Duodenal mucosa (tissue), 2 donors: ENCODE data around the gene DDIAS.
"Not testable (repeated sequence)": the region's sequence is repeated elsewhere in the genome, so short reads cannot be mapped to it uniquely, and the experiment has no call there.

Experiments
- H3K27ac ChIP-seq: one replicate; pipeline ENCODE4 v1.7.0; 2013; ENCODE audit warnings: low read depth, low read length
- H3K27me3 ChIP-seq, 2 donors: one replicate each; pipeline ENCODE4 v1.7.0; 2013; ENCODE audit warnings: low read length in 2 of 2, control low read depth in 1 of 2; ENCODE audit not compliant: insufficient read depth in 2 of 2, control insufficient read depth in 1 of 2
- H3K36me3 ChIP-seq, 2 donors: one replicate each; pipeline ENCODE4 v1.7.0; 2013; ENCODE audit warnings: low read length in 2 of 2, control low read depth in 1 of 2; ENCODE audit not compliant: insufficient read depth in 2 of 2, control insufficient read depth in 1 of 2
- H3K4me1 ChIP-seq, 2 donors: one replicate each; pipeline ENCODE4 v1.7.0; 2013; ENCODE audit warnings: low read length in 2 of 2, control low read depth in 1 of 2; ENCODE audit not compliant: insufficient read depth in 2 of 2, control insufficient read depth in 1 of 2
- H3K4me3 ChIP-seq, 2 donors: one replicate each; pipeline ENCODE4 v1.7.0; 2013; ENCODE audit warnings: low read length in 2 of 2, low read depth in 1 of 2
- H3K9ac ChIP-seq, 2 donors: one replicate each; pipeline ENCODE4 v1.7.0; 2013; ENCODE audit warnings: low read length in 2 of 2, low read depth in 1 of 2
- H3K9me3 ChIP-seq, 2 donors: one replicate each; pipeline ENCODE4 v1.7.0; 2013; ENCODE audit warnings: low read length in 2 of 2, control low read depth in 1 of 2; ENCODE audit not compliant: control insufficient read depth in 1 of 2

The DDIAS gene

DNA sequence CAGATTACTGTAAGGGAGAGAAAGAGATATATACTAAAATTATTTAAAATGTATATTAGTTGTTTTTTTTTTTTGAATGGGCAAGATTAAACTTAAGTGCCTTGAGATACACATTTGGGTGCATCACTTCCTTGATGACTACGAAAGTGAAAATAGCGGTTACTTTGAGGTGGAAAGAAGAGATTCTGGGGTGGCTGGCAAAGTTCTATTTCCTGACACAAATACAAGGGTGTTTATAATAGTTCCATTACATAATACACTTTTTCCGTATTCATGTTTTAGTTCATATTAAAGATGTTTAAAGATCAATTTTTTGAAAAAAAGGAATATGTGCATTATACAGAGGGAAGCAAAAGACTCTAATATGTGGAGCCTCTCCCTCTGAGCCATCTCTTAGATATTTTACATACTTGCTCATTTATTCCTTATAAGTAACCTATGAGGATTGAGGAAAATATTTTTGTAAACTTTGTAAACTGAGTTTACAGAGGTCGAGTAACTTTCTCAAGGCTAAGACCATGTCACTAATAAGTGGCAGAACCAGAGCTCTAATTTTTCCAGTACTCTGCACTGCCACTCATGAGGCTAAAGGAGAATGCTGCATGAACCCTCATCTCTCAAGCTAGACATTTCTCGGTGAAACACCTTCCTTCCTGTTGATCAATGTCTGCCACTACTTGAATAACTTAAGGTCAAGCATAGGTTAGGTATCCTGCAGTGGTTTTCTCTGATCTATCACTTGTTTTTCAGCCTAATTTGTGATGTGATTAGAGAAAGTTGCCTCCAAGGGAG, 58.6 kb downstream of the DDIAS start:
- Histone ChIP-seq H3K4me3 (no peak overlapping the region), H3K9ac (peak overlapping the region in 1 of 2 donors; percentile 2), H3K36me3 (no peaks in the 10 kb centered on the region), H3K4me1 (peaks cover 3 to 8% of the 10 kb centered on the region in 2 donors), H3K27ac (peak overlapping the region; percentile 7), H3K9me3 (no peaks in the 10 kb centered on the region), H3K27me3 (no peaks in the 10 kb centered on the region)

- Histone ChIP-seq H3K9ac (peak overlapping the region in 1 of 2 donors; percentile 2), H3K9me3 (no peaks in the 10 kb centered on the region), H3K36me3 (no peaks in the 10 kb centered on the region), H3K27ac (no peak overlapping the region), H3K4me1 (peaks cover 3 to 8% of the 10 kb centered on the region in 2 donors), H3K27me3 (no peaks in the 10 kb centered on the region), H3K4me3 (no peak overlapping the region)
Measured at GRCh38 chr11:82960779-82961143, 59.2 kb downstream of the DDIAS start.

DNA sequence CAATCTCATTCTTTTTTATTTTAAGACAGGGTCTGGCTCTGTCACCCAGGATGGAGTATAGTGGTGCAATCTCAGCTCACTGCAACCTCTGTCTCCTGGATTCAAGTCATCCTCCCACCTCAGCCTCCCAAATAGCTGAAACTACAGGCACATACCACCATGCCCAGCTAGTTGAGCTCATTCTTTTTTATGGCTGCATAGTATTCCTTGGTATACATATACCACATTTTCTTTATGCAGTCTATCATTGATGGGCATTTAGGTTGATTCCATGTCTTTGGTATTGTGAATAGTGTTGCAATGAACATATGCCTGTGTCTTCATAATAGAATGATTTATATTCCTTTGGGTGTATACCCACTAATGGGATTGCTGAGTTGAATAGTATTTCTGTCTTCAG, 60.5 kb downstream of the DDIAS start:
- H3K4me3 ChIP-seq, H3K4me1 ChIP-seq, H3K27ac ChIP-seq, H3K9me3 ChIP-seq, H3K27me3 ChIP-seq, H3K36me3 ChIP-seq, H3K9ac ChIP-seq: not testable (repeated sequence)

DNA sequence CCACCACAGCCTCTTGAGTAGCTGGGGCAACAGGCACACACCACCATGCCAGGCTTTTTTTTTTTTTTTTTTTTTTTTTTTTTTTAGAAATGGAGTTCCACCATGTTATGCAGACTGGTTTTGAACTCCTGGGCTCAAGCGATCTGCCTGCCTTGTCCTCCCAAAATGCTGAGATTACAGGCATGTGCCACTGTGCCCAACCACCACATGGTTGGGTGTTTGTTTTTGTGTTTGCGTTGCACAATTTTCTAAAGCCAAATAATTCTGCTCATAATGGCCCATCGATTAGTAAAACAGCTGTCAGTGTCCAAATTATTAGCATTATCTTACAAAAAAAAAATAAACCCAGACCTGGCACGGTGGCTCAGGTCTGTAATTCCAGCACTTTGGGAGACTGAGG, 65.8 kb downstream of the DDIAS start:
- no peaks in the 10 kb centered on the region for H3K4me1 ChIP-seq
- no peak overlapping the region for H3K9ac ChIP-seq
- no peaks in the 10 kb centered on the region for H3K36me3 ChIP-seq
- H3K4me3 ChIP-seq = no peak overlapping the region
- H3K9me3 ChIP-seq = no peaks in the 10 kb centered on the region
- H3K27me3 ChIP-seq = no peaks in the 10 kb centered on the region
- H3K27ac ChIP-seq = no peak overlapping the region

- Histone ChIP-seq H3K27ac (no peak overlapping the region), H3K9me3 (no peaks in the 10 kb centered on the region), H3K4me3 (no peak overlapping the region), H3K27me3 (no peaks in the 10 kb centered on the region), H3K9ac (no peak overlapping the region), H3K4me1 (no peaks in the 10 kb centered on the region), H3K36me3 (no peaks in the 10 kb centered on the region)
Measured at GRCh38 chr11:82969811-82970210, 68.3 kb downstream of the DDIAS start.

DNA sequence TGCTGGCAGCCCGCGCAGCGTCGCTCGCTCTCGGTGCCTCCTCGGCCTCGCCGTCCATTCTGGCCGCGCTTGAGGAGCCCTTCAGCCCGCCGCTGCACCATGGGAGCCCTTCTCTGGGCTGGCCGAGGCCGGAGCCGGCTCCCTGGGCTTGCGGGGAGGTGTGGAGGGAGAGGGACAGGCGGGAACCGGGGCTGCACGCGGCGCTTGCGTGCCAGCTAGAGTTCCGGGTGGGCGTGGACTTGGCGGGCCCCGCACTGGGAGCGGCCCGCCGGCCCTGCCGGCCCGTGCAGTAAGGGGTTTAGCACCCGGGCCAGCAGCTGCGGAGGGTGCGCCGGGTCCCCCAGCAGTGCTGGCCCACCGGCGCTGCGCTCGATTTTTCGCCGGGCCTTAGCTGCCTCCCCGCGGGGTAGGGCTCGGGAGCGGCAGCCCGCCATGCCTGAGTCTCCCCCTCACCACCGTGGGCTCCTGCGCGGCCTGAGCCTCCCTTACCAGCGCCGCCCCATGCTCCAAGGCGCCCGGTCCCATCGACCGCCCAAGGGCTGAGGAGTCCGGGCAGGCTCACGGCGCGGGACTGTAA, 69.1 kb downstream of the DDIAS start:
- not testable (repeated sequence) for H3K9ac ChIP-seq, H3K9me3 ChIP-seq, H3K27me3 ChIP-seq, H3K4me3 ChIP-seq, H3K4me1 ChIP-seq, H3K36me3 ChIP-seq
- H3K27ac ChIP-seq = peak overlapping the region; percentile 16

DNA sequence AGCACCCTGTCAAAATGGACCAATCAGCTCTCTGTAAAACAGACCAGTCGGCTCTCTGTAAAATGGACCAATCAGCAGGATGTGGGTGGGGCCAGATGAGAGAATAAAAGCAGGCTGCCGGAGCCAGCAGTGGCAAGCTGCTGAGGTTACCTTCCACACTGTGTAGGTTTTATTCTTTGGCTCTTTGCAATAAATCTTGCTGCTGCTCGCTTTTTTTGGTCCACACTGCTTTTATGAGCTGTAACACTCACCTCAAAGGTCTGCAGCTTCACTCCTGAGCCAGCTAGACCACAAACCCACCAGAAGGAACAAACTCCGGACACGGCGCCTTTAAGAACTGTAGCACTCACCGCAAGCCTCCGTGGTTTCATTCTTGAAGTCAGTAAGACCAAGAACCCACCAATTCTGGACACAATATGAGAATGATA, 70.0 kb downstream of the DDIAS start:
- H3K4me1 ChIP-seq, H3K27me3 ChIP-seq, H3K9ac ChIP-seq, H3K27ac ChIP-seq, H3K36me3 ChIP-seq, H3K9me3 ChIP-seq, H3K4me3 ChIP-seq: not testable (repeated sequence)

- Histone ChIP-seq H3K36me3 (no peaks in the 10 kb centered on the region), H3K9ac (no peak overlapping the region), H3K9me3 (no peaks in the 10 kb centered on the region), H3K4me3 (no peak overlapping the region), H3K27me3 (no peaks in the 10 kb centered on the region), H3K4me1 (no peaks in the 10 kb centered on the region), H3K27ac (no peak overlapping the region)
Measured at GRCh38 chr11:82972103-82972502, 70.6 kb downstream of the DDIAS start.

DNA sequence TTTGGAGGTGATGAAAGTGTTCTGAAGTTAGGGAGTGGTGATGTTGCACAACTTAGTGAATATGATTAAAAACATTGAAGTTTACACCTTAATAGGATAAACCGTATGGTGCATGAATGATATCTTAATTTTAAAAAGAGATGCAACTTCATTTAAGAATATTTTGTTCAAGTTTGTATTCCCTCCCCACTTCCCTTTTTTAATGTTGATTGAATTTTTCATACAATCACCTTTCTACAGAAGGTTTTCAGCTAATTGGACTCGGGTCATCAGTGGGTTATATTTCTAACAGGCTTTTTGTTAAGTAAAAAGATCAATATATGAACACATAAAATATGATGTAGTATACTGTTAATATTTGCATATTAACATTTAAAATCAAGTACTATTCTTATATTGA, 72.6 kb downstream of the DDIAS start:
- no peak overlapping the region for H3K27ac ChIP-seq
- no peak overlapping the region for H3K9ac ChIP-seq
- no peaks in the 10 kb centered on the region for H3K36me3 ChIP-seq
- no peaks in the 10 kb centered on the region for H3K4me1 ChIP-seq
- H3K27me3 ChIP-seq = no peaks in the 10 kb centered on the region
- H3K4me3 ChIP-seq = no peak overlapping the region
- no peaks in the 10 kb centered on the region for H3K9me3 ChIP-seq

- H3K27me3 ChIP-seq = no peaks in the 10 kb centered on the region
- H3K4me1 ChIP-seq = no peaks in the 10 kb centered on the region
- H3K9ac ChIP-seq = no peak overlapping the region
- no peak overlapping the region for H3K27ac ChIP-seq
- no peaks in the 10 kb centered on the region for H3K36me3 ChIP-seq
- no peaks in the 10 kb centered on the region for H3K9me3 ChIP-seq
- H3K4me3 ChIP-seq = no peak overlapping the region
Measured at GRCh38 chr11:82974851-82975250, 73.3 kb downstream of the DDIAS start.
